ENCODE measurements around the gene HDAC9.

DNA sequence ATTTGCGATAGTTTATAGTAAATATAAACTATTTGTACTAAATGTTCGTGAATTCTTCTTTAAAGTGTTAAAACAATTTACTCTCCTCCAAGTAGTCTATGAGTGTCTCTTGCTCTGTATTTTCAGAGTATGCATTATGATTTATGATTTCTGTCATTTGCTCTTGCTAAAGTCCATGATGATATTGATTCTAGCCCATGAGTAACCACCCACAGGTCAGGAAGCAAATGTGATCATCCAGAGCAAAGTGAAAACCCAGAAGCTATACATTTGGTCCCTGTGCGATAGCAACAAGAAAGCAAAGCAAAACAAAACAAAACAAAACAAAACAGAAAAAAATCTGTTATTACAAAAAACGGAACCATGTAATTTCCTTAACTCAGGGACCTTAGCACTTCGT, 225.9 kb downstream of the HDAC9 start:
- TF ChIP-seq, protein P1, sequence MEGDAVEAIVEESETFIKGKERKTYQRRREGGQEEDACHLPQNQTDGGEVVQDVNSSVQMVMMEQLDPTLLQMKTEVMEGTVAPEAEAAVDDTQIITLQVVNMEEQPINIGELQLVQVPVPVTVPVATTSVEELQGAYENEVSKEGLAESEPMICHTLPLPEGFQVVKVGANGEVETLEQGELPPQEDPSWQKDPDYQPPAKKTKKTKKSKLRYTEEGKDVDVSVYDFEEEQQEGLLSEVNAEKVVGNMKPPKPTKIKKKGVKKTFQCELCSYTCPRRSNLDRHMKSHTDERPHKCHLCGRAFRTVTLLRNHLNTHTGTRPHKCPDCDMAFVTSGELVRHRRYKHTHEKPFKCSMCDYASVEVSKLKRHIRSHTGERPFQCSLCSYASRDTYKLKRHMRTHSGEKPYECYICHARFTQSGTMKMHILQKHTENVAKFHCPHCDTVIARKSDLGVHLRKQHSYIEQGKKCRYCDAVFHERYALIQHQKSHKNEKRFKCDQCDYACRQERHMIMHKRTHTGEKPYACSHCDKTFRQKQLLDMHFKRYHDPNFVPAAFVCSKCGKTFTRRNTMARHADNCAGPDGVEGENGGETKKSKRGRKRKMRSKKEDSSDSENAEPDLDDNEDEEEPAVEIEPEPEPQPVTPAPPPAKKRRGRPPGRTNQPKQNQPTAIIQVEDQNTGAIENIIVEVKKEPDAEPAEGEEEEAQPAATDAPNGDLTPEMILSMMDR (conservative IDR thresholded peaks at IDR 0.05), result no peak
- TF ChIP-seq ZFX (IDR thresholded peaks at IDR 0.05), result no peak
